ENCODE results near the gene GSE1. TPM values are rescaled to one million over a fixed set of nuclear protein-coding genes. Genes with fewer than 3 reads are reported as not detected.
A peak's percentile ranks its signal among the peaks of the same experiment; 100 is the strongest.

GSE1 gene
- total RNA-seq = 82.9 TPM

- peak; percentile 95 for DNase-seq (ENCODE audit: low spot score)
Measured at GRCh38 chr16:85612801-85613603, at the start of gene GSE1. GSE1 (plus strand) TSS chr16:85613322; CDS start chr16:85613392, 70 bp downstream.

DNA sequence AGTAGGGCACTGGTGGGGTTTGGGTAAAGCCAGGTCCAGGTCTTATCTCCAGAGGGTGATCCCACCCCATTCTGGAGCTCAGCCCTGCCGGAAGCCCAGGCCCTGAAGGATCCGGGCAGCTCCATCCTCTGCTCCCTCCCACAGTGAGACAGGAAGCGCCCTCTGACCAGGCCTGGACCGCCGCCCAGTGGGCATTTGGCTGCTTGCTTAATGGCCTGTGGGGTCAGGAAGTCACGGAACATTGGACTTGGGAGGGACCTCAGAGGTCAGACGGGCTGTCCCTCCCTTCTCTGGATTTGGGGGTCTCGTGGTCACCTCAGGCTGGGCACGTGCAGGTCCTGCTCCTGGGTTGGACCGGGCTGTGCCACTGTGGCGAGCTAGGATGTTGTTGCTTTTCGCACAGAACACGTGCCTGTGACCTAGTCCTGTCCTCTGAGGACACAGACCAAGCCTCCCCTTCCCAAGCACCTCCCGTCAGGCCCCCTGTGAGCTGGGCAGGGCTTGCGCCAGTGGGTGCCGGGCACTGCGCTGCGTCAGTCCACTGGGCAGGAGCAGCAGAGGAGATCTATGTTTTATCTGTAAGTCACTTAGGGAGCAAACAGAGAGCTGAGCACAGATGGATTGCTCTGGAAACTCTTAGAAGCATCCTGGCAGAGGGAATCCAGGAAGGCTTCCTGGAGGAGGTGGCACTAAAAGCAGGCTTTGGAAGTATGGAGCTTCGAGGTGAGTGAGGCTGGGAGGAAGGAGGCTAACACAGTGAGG, 49.4 kb upstream of the GSE1 start:
- DNase-seq (ENCODE audit: low spot score) = peak; percentile 82

DNA sequence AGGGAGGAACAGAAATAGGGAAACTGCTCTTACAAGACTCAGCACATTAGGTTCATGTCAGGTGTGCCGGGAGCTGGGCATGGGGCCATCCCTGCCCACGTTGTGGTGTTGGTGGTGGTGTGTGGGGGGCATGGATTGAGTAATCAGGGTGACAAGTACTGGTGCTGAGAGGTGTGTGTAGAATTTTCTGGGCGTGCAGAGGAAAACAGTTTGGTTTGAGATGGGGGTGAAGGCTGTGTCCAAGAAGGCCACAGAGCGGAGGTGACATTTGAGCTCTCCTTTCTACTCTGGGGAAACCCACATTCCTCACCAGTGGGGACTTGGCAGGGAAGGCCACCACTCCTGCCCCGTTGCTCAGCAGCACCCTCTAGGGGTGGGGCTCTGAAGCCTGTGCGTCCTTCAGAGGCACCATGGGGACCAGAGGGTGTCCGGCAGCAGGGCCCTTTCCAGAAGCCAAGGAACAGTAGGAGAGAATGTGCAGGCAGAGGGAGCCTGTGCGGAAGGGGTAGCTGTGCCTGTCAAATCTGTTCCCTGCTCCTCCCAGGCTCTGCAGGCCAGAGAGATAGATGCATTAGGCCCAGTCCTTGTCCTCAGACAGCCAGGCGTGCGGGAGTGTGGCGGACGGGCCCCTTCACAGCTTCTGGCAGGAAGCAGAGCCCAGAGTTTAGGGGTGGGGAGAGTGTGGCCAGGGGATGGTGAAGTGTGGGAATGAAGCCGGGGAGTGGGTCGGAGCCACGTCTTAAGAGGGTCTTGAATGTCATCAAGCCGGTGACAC, 48.7 kb upstream of the GSE1 start:
- no peak for DNase-seq (ENCODE audit: low spot score)

DNA sequence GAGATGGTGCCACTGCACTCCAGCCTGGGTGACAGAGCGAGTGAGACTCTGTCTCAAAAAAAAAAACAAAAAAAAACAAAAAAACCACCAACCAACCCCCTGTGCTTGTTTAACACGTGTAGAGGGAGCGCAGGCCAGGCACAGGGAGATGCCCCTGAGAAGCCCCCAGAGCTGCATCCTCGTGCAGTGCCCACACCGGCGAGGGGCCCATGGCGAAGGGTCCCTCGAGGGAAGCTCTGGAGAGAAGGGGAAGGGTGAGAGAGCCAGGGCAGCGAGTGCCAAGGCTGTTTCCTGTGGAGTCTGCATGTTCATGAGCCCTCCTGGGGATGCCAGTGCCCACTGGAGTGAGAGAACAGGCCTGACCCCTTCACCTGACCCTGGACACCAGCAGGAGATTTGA, 47.8 kb upstream of the GSE1 start:
- DNase-seq (ENCODE audit: low spot score) = no peak

GRCh38 chr16:85565801-85566526, 47.2 kb upstream of the GSE1 start:
- no peak for DNase-seq (ENCODE audit: low spot score)

DNA sequence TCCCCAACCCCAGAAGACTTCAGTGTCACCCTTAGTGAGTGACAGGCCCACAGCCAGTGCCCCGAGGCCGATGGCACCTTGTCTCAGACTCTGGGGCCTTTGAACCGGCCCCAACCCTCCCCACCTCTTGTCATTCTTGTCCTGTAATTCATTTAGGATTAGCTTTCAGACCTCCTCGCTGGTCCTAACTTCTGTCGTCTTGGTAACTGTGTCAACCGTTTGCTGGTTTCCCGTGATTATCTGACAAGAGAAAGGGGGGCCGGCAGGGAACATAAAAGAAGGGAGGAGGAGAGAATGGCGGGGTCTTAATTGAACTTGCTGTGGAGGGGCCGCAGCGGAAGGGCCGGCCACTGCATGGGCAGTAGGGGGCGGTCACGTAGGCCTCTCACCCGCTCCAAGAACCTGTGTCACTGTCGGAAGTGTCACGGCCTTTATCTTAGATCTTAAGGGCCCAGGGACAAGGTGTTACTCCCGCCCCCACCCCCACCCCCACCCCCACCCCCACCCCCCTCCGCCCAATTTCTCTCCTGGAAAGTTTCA, 46.5 kb upstream of the GSE1 start:
- no peak for DNase-seq (ENCODE audit: low spot score)

DNA sequence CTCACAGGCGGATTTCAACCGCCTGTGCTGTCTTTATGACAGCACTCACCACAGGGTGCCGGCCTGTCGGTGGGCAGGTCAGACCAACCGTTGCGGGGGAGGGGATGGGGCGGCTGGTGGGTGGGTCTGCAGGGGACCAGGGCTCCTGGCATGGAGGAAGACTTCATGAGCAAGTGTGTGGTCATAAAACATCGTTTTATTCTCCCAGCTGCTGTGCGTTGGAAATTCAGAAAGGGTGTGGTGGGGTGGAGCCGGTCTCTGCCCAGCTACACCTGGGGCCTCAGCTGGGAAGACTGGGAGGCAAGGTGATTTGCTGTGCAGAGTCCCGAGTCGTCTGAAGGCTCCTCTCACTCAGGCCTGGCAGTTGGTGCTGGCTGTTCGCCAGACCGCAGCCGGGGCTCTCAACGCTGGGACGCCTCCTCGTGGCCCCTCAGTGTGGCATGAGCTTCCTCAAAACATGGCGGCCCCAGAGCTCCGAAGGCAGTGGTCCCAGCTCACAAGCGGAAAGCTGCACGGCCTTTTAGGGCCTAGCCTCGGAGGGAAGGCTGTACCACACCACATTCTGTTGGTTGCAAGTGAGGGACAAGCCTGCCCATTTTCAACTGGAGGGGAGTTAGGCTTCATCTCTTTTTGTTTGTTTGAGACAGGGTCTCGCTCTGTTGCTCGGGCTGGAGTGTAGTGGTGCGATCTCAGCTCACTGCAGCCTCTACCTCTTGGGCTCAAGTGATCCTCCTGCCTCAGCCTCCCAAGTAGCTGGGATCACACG, 45.8 kb upstream of the GSE1 start:
- DNase-seq (ENCODE audit: low spot score) = no peak

DNA sequence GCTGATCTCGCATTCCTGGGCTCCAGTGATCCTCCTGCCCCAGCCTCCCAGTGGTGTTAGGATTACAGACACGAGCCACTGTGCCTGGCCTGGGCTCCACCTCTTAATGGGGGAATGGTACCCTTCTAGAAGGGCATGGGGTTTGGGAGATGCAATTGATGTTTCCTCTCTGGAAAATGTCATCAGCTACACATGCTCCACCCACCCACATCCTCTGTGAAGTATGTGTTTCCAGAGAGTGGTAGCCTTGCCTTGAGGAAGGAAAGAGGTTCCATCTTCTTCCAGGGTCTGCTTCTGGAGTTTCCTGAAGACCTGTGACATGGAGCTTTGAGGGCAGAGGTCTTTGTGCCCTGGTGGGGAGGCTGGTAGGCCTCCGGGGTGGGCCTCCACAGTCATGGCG, 45.2 kb upstream of the GSE1 start:
- DNase-seq (ENCODE audit: low spot score) = no peak

GRCh38 chr16:85568519-85568918, 44.6 kb upstream of the GSE1 start:
- DNase-seq (ENCODE audit: low spot score) = peak; percentile 77

GRCh38 chr16:85569039-85569614, 44.0 kb upstream of the GSE1 start:
- no peak for DNase-seq (ENCODE audit: low spot score)

GRCh38 chr16:85569615-85570212, 43.4 kb upstream of the GSE1 start:
- no peak for DNase-seq (ENCODE audit: low spot score)

DNA sequence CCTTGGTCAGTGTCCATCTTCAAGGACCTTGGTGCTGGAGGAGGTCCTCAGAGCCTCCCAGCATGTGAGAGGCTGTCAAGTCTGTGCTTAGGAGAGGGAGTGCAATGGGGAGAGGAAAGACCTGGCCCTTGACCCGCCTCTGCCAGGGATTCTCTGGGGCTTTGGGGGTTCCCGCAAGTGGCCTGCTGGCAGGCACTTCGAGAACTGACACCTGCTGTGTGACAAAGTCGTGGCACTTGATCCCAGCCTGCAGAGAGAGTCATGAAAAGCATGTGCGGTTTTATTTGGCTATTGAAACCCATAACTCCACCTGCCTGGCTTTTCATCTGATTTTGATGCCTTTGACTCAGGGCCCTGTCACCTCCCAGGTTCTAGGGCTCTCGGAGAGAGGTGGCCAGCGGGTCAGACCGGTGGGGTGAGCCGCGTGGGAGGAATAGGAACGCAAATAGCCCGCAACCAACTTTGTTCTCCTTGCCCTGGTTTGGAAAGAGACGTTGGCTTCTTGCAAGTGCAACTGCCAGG, 42.8 kb upstream of the GSE1 start:
- no peak for DNase-seq (ENCODE audit: low spot score)

GRCh38 chr16:85570735-85571562, 42.2 kb upstream of the GSE1 start:
- DNase-seq (ENCODE audit: low spot score) = no peak

DNA sequence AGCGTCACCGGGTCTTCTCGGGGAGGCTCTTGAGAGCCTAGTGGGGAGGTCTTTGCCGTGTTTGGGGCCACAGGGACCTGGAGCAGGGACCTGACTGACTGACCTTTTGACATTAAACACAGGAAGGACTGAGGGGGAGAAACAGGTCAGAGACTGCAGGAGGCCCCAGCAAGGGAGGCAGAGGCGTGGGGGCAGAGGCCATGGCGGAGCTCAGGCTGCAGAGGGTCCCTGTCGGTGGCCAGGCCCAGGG, 41.6 kb upstream of the GSE1 start:
- DNase-seq (ENCODE audit: low spot score) = no peak

GRCh38 chr16:85571813-85572619, 41.1 kb upstream of the GSE1 start:
- no peak for DNase-seq (ENCODE audit: low spot score)

GRCh38 chr16:85573045-85573695, 40.0 kb upstream of the GSE1 start:
- DNase-seq (ENCODE audit: low spot score) = no peak

Data from mucosa of gallbladder (tissue), 1 donor.